ENCODE results near the gene IFNL2.

- TF ChIP-seq TCF7L2 (IDR thresholded peaks at IDR 0.05; ENCODE audit: low read depth, low read length) (no peak), CTCF (IDR thresholded peaks at IDR 0.05 in 2 of 3, conservative IDR thresholded peaks at IDR 0.05 in 1 of 3; ENCODE audit: insufficient read depth in 2 of 3, low read depth in 1 of 3, low read length in 3 of 3) (no peak), ZNF589 (CRISPR knock-in tag; IDR thresholded peaks at IDR 0.05; ENCODE audit: low read depth) (no peak), CREB1 (IDR thresholded peaks at IDR 0.05) (no peak), CREB1 (CRISPR knock-in tag; IDR thresholded peaks at IDR 0.05) (no peak)
Measured at GRCh38 chr19:39304185-39304513, 36.0 kb downstream of the IFNL2 start.

Measured in K562 (cell line).